Activated CD4-positive, alpha-beta T cell treated with anti-CD3 and anti-CD28 coated beads for 48 hours (primary cell): ENCODE measurements around the gene FOXP1.
"Not testable (repeated sequence)": the region's sequence is repeated elsewhere in the genome, so short reads cannot be mapped to it uniquely, and the experiment has no call there.

Source experiments
- DNase-seq: peaks from one replicate; pipeline ENCODE4 v3.0.0-alpha.2; 2020

FOXP1 gene

GRCh38 chr3:71446260-71446659, 137.3 kb downstream of the FOXP1 start:
- DNase-seq, result no peak

GRCh38 chr3:71444861-71445259, 138.7 kb downstream of the FOXP1 start:
- no peak for DNase-seq

GRCh38 chr3:71444028-71444860, 139.3 kb downstream of the FOXP1 start:
- peak; percentile 71 for DNase-seq

GRCh38 chr3:71443332-71443731, 140.2 kb downstream of the FOXP1 start:
- no peak for DNase-seq

GRCh38 chr3:71442652-71443042, 140.9 kb downstream of the FOXP1 start:
- DNase-seq, result no peak

GRCh38 chr3:71441925-71442651, 141.4 kb downstream of the FOXP1 start:
- DNase-seq, result no peak

- no peak for DNase-seq
Observed at GRCh38 chr3:71441217-71441924, 142.2 kb downstream of the FOXP1 start.

- no peak for DNase-seq
Observed at GRCh38 chr3:71438904-71439303, 144.6 kb downstream of the FOXP1 start.

GRCh38 chr3:71438071-71438685, 145.3 kb downstream of the FOXP1 start:
- no peak for DNase-seq

- DNase-seq, result no peak
Observed at GRCh38 chr3:71436337-71436736, 147.2 kb downstream of the FOXP1 start.

GRCh38 chr3:71435836-71436235, 147.7 kb downstream of the FOXP1 start:
- DNase-seq, result not testable (repeated sequence)

GRCh38 chr3:71433631-71434030, 149.9 kb downstream of the FOXP1 start:
- no peak for DNase-seq

- no peak for DNase-seq
Observed at GRCh38 chr3:71432044-71432975, 151.2 kb downstream of the FOXP1 start.

GRCh38 chr3:71430941-71431552, 152.5 kb downstream of the FOXP1 start:
- no peak for DNase-seq

GRCh38 chr3:71429597-71429988, 153.9 kb downstream of the FOXP1 start:
- peak; percentile 50 for DNase-seq

- DNase-seq, result peak; percentile 47
Observed at GRCh38 chr3:71428841-71429596, 154.5 kb downstream of the FOXP1 start.

GRCh38 chr3:71425491-71426071, 157.9 kb downstream of the FOXP1 start:
- peak; percentile 62 for DNase-seq

GRCh38 chr3:71423151-71423906, 160.2 kb downstream of the FOXP1 start:
- DNase-seq, result no peak

GRCh38 chr3:71421820-71422566, 161.5 kb downstream of the FOXP1 start:
- peak; percentile 66 for DNase-seq
